Liver (tissue), 9 donors: ENCODE data around the gene DOCK2. TPM values are rescaled to one million over a fixed set of nuclear protein-coding genes. Genes with fewer than 3 reads are reported as not detected.

Source experiments
- DNase-seq: peaks from one replicate; pipeline ENCODE4 v3.0.0-alpha.2; 2017; ENCODE audit warnings: low spot score
- H3K27ac ChIP-seq, 2 donors: one replicate each; pipeline ENCODE4 v1.7.0; 2013; ENCODE audit warnings: inconsistent platforms in 2 of 2, low read length in 2 of 2, control low read depth in 1 of 2, low read depth in 1 of 2, mild to moderate bottlenecking in 1 of 2
- H3K27me3 ChIP-seq, 4 donors: one replicate each; pipeline versions ENCODE4 v1.6.1 to v1.7.0; 2013; ENCODE audit warnings: low read length in 3 of 4, inconsistent platforms in 1 of 4, mild to moderate bottlenecking in 1 of 4, moderate library complexity in 1 of 4; ENCODE audit not compliant: control insufficient read depth in 4 of 4, insufficient read depth in 4 of 4
- H3K36me3 ChIP-seq, 4 donors: one replicate each; pipeline versions ENCODE4 v1.6.1 to v1.7.0; 2013; ENCODE audit warnings: low read length in 3 of 4, mild to moderate bottlenecking in 3 of 4, low read depth in 1 of 4, moderate library complexity in 1 of 4; ENCODE audit not compliant: control insufficient read depth in 4 of 4, insufficient read depth in 3 of 4
- H3K4me1 ChIP-seq, 4 donors: one replicate each; pipeline versions ENCODE4 v1.6.1 to v1.7.0; 2013; ENCODE audit warnings: low read length in 3 of 4, mild to moderate bottlenecking in 3 of 4, moderate library complexity in 1 of 4; ENCODE audit not compliant: control insufficient read depth in 4 of 4, insufficient read depth in 4 of 4
- H3K4me3 ChIP-seq, 3 donors: one replicate each; pipeline versions ENCODE4 v1.6.1 to v1.7.0; 2013; ENCODE audit warnings: low read length in 3 of 3, control low read depth in 1 of 3, low read depth in 1 of 3, mild to moderate bottlenecking in 1 of 3
- H3K9ac ChIP-seq, 2 donors: one replicate each; pipeline ENCODE4 v1.7.0; 2013; ENCODE audit warnings: low read length in 2 of 2, mild to moderate bottlenecking in 2 of 2, moderate library complexity in 2 of 2, control low read depth in 1 of 2, low read depth in 1 of 2
- H3K9me3 ChIP-seq, 4 donors: one replicate each; pipeline versions ENCODE4 v1.6.1 to v1.7.0; 2013; ENCODE audit warnings: low read length in 3 of 4; ENCODE audit not compliant: control insufficient read depth in 4 of 4
- ATF3 ChIP-seq: IDR thresholded peaks from 2 replicates; pipeline ENCODE4 v1.6.1; 2016; ENCODE audit warnings: antibody characterized with exemption
- CTCF ChIP-seq: fragments of 150-350 bp; IDR thresholded peaks from 2 replicates; pipeline ENCODE4 v1.5.1; 2017; ENCODE audit warnings: improper control_type of control experiment, low read depth, low read length; ENCODE audit not compliant: missing input control
- EGR1 ChIP-seq, 2 donors: IDR thresholded peaks; 2 replicates each; pipeline ENCODE4 v1.6.1; 2016 to 2018; ENCODE audit warnings: antibody characterized with exemption in 2 of 2, low read depth in 2 of 2
- FOXA1 ChIP-seq: IDR thresholded peaks from 2 replicates; pipeline ENCODE4 v1.6.1; 2016; ENCODE audit warnings: antibody characterized with exemption
- FOXA2 ChIP-seq: IDR thresholded peaks from 2 replicates; pipeline ENCODE4 v1.6.1; 2016; ENCODE audit warnings: antibody characterized with exemption
- GABPA ChIP-seq, 2 donors: IDR thresholded peaks in 1 of 2; conservative IDR thresholded peaks in 1 of 2; 2 replicates each; pipeline ENCODE4 v1.6.1; 2016; ENCODE audit warnings: antibody characterized with exemption in 2 of 2, mild to moderate bottlenecking in 1 of 2, moderate library complexity in 1 of 2
- HNF4A ChIP-seq, 2 donors: conservative IDR thresholded peaks; 2 replicates each; pipeline ENCODE4 v1.6.1; 2016; ENCODE audit warnings: antibody characterized with exemption in 2 of 2, mild to moderate bottlenecking in 2 of 2
- HNF4G ChIP-seq: IDR thresholded peaks from 2 replicates; pipeline ENCODE4 v1.6.1; 2016; ENCODE audit warnings: antibody characterized with exemption
- JUND ChIP-seq, 2 donors: IDR thresholded peaks; 2 replicates each; pipeline ENCODE4 v1.6.1; 2016; ENCODE audit warnings: antibody characterized with exemption in 2 of 2
- MAX ChIP-seq: IDR thresholded peaks from 2 replicates; pipeline ENCODE4 v1.6.1; 2016; ENCODE audit warnings: antibody characterized with exemption
- NR2F2 ChIP-seq: IDR thresholded peaks from 2 replicates; pipeline ENCODE4 v1.6.1; 2016; ENCODE audit warnings: antibody characterized with exemption
- REST ChIP-seq: IDR thresholded peaks from 2 replicates; pipeline ENCODE4 v1.6.1; 2016; ENCODE audit warnings: antibody characterized with exemption, mild to moderate bottlenecking
- RXRA ChIP-seq, 2 donors: IDR thresholded peaks; 2 replicates each; pipeline ENCODE4 v1.6.1; 2017 to 2018; ENCODE audit warnings: antibody characterized with exemption in 2 of 2, mild to moderate bottlenecking in 1 of 2
- SP1 ChIP-seq: IDR thresholded peaks from 2 replicates; pipeline ENCODE4 v1.6.1; 2018; ENCODE audit warnings: antibody characterized with exemption, mild to moderate bottlenecking
- TAF1 ChIP-seq: conservative IDR thresholded peaks from 2 replicates; pipeline ENCODE4 v1.6.1; 2016; ENCODE audit warnings: antibody characterized with exemption, mild to moderate bottlenecking
- YY1 ChIP-seq: IDR thresholded peaks from 2 replicates; pipeline ENCODE4 v1.6.1; 2016; ENCODE audit warnings: antibody characterized with exemption, mild to moderate bottlenecking
- ZBTB33 ChIP-seq: IDR thresholded peaks from 2 replicates; pipeline ENCODE4 v1.6.1; 2016; ENCODE audit warnings: antibody characterized with exemption
- WGBS: extraction: QIAGEN DNeasy Blood & Tissue Kit; methylation state at CpG from one replicate; pipeline ENCODE4 v1.1.7; 2013; 5-methylcytosine and 5-hydroxymethylcytosine counted together
- polyA plus RNA-seq, 2 donors: library from polyadenylated mRNA; stranded (reverse) in 1 of 2; unstranded in 1 of 2; fragments of 200-250 nt in 1 of 2; fragments of >200 nt in 1 of 2; fragmentation: Nextera tagmentation in 1 of 2; extraction: Ambion mirVana in 1 of 2; gene quantifications; one replicate each; pipeline versions ENCODE4 v1.2.1 to v1.2.3, GENCODE V29; 2013 to 2015
- total RNA-seq, 2 donors: library from RNA; depleted of rRNA; stranded (reverse); fragments of >200 nt; gene quantifications; one replicate each; pipeline ENCODE4 v1.2.3, GENCODE V29; 2014
- donor health status: healthy.
- donor health status: healthy.
- donor health status: healthy.
- donor health status: healthy.
- donor health status: healthy.

DOCK2 gene
- total and polyA plus RNA-seq, 4 donors: 2.3 to 26.6 (median 8.2) TPM

- TF ChIP-seq CTCF: no peak
- TF ChIP-seq MAX: no peak
- TF ChIP-seq HNF4A (conservative IDR thresholded peaks at IDR 0.05): no peak
- no peak for TF ChIP-seq SP1
- no peak for TF ChIP-seq TAF1
- no peak for TF ChIP-seq HNF4G
- no peak for TF ChIP-seq FOXA1
- TF ChIP-seq ZBTB33: no peak
- no peak for TF ChIP-seq NR2F2
- 76% methylated on average over 6 of the region's 6 CpGs for WGBS
Observed at GRCh38 chr5:169944115-169944514, 307.0 kb downstream of the DOCK2 start.

GRCh38 chr5:169944922-169945680 is 308.0 kb downstream of the DOCK2 start:
- DNase-seq: no peak
- Histone ChIP-seq H3K4me1 (no peaks in the 10 kb centered on the region), H3K27me3 (no peaks in the 10 kb centered on the region), H3K4me3 (no peak overlapping the region), H3K36me3 (no peaks in the 10 kb centered on the region), H3K9me3 (no peaks in the 10 kb centered on the region), H3K9ac (no peak overlapping the region), H3K27ac (no peak overlapping the region)
- TF ChIP-seq ATF3: no peak
- TF ChIP-seq JUND (IDR thresholded peaks at IDR 0.05): no peak
- TF ChIP-seq GABPA (IDR thresholded peaks at IDR 0.05 in 1 of 2, conservative IDR thresholded peaks at IDR 0.05 in 1 of 2): no peak
- no peak for TF ChIP-seq EGR1 (IDR thresholded peaks at IDR 0.05; ENCODE audit: low read depth in 2 of 2)
- no peak for TF ChIP-seq FOXA1
- no peak for TF ChIP-seq TAF1
- TF ChIP-seq SP1: no peak
- no peak for TF ChIP-seq YY1
- TF ChIP-seq CTCF: no peak
- no peak for TF ChIP-seq RXRA (IDR thresholded peaks at IDR 0.05)
- no peak for TF ChIP-seq REST
- no peak for TF ChIP-seq FOXA2
- no peak for TF ChIP-seq MAX
- TF ChIP-seq HNF4G: no peak
- no peak for TF ChIP-seq HNF4A (conservative IDR thresholded peaks at IDR 0.05)
- TF ChIP-seq ZBTB33: no peak
- 60% methylated on average over 8 of the region's 8 CpGs for WGBS

More at GRCh38 chr5:169944115-169944514, 307.0 kb downstream of the DOCK2 start:
- Histone ChIP-seq H3K4me3 (no peak overlapping the region), H3K27ac (no peak overlapping the region), H3K9ac (no peak overlapping the region), H3K36me3 (no peaks in the 10 kb centered on the region), H3K9me3 (no peaks in the 10 kb centered on the region), H3K4me1 (no peaks in the 10 kb centered on the region), H3K27me3 (no peaks in the 10 kb centered on the region)
- no peak for DNase-seq
